ENCODE results near the gene KCNT1. TPM values are rescaled to one million over a fixed set of nuclear protein-coding genes. Genes with fewer than 3 reads are reported as not detected.

KCNT1 gene
- total RNA-seq, 1 experiment from 2014 or later: 0.68 TPM

DNA sequence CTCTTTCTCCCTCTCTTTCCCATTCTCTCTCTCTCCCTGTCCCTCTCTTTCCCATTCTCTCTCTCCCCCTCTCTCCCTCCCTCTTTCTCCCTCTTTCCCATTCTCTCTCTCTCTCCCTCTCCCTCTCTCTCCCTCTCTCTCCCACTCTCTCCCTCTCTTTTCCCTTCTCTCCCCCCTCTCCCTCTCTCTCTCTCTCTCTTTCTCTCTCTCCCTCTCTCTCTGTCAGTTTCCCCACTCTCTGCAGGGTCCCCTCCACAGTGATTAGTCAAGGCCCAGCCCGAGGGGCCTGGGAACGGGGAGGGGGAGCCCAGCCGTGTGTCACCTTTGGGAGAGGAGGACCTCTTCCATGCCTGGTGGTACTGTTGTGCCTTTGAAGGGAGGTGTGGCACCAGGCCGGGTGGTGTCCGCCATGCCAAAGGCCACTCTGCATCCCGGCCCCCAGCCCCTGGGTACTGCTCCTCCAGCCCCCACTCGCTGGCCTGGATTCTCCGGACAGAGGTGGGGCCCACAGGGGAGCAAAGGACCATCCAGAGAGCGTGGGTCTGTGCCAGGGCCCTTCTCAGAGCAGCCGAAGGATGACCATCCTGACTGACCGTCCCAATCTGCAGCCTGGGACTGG lies 25.4 kb downstream of the KCNT1 start:
- H3K36me3 Mint-ChIP-seq (ENCODE audit: insufficient read depth in 1 of 3, low read depth in 3 of 3): peaks cover 3 to 16% (median 12%) of the 10 kb centered on the region in 3 experiments
- no peaks in the 10 kb centered on the region for H3K23me2 ChIP-seq (ENCODE audit: insufficient read length, low read depth, low read length, poor library complexity, severe bottlenecking)
- no peak overlapping the region for H3K23ac ChIP-seq (ENCODE audit: insufficient read length, low read depth, low read length)
- no peak overlapping the region for H3K9ac ChIP-seq (ENCODE audit: extremely low read depth, insufficient read length, low read length)
- H4K91ac ChIP-seq (ENCODE audit: insufficient read length, low read depth, low read length): no peak overlapping the region
- H3K27ac Mint-ChIP-seq: no peak overlapping the region
- H3K18ac ChIP-seq (ENCODE audit: insufficient read length, low read depth, low read length): no peak overlapping the region
- no peak overlapping the region for H2BK12ac ChIP-seq (ENCODE audit: insufficient read length, low read depth, low read length)
- peaks cover 6% of the 10 kb centered on the region for H3K9me3 ChIP-seq (ENCODE audit: control insufficient read depth, low read depth, low read length)
- H3K4ac ChIP-seq (ENCODE audit: low read depth, low read length): no peak overlapping the region
- 0 out of 2 replicates have a peak, but pooled peaks cover 2% of the 10 kb centered on the region for H3K27me3 ChIP-seq (ENCODE audit: insufficient read depth, low read length)
- no peaks in the 10 kb centered on the region; the same call in 1 of the 2 replicates for H3K4me1 ChIP-seq (ENCODE audit: insufficient read depth, low read length)
- DNase-seq: no peak
- no peak overlapping the region for H2AFZ ChIP-seq (ENCODE audit: low read length)
- no peak overlapping the region for H2AK5ac ChIP-seq (ENCODE audit: insufficient read length, low read length)
- H2BK5ac ChIP-seq (ENCODE audit: insufficient read length, low read length): no peak overlapping the region
- no peak overlapping the region for H3K4me3 Mint-ChIP-seq
- H3K27ac ChIP-seq (ENCODE audit: insufficient read length, low read depth, low read length): no peak overlapping the region
- H4K20me1 ChIP-seq (ENCODE audit: control insufficient read depth, insufficient read depth, insufficient read length): no peaks in the 10 kb centered on the region
- H3K4me2 ChIP-seq (ENCODE audit: insufficient read depth, insufficient read length, low read length): no peak overlapping the region
- H3K27me3 Mint-ChIP-seq (ENCODE audit: low read depth): peaks cover 13% of the 10 kb centered on the region
- no peak overlapping the region for H2BK20ac ChIP-seq (ENCODE audit: low read depth, low read length, poor library complexity, severe bottlenecking)
- H3K9me3 Mint-ChIP-seq: peaks cover 14 to 16% of the 10 kb centered on the region in 2 experiments
- WGBS (ENCODE audit: extremely low coverage, insufficient read length, low lambda C conversion rate): no CpG with 5 or more reads among the region's 11 CpGs
- H2BK15ac ChIP-seq (ENCODE audit: low read depth, low read length): no peak overlapping the region
- H3K79me2 ChIP-seq (ENCODE audit: insufficient read depth, low read length): no peaks in the 10 kb centered on the region
- H2BK120ac ChIP-seq (ENCODE audit: low read depth, low read length, poor library complexity, severe bottlenecking): no peak overlapping the region
- no peak overlapping the region for H4K8ac ChIP-seq (replicated peaks; ENCODE audit: insufficient read length, low read depth, low read length)
- TF ChIP-seq, protein P1, sequence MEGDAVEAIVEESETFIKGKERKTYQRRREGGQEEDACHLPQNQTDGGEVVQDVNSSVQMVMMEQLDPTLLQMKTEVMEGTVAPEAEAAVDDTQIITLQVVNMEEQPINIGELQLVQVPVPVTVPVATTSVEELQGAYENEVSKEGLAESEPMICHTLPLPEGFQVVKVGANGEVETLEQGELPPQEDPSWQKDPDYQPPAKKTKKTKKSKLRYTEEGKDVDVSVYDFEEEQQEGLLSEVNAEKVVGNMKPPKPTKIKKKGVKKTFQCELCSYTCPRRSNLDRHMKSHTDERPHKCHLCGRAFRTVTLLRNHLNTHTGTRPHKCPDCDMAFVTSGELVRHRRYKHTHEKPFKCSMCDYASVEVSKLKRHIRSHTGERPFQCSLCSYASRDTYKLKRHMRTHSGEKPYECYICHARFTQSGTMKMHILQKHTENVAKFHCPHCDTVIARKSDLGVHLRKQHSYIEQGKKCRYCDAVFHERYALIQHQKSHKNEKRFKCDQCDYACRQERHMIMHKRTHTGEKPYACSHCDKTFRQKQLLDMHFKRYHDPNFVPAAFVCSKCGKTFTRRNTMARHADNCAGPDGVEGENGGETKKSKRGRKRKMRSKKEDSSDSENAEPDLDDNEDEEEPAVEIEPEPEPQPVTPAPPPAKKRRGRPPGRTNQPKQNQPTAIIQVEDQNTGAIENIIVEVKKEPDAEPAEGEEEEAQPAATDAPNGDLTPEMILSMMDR (conservative IDR thresholded peaks at IDR 0.05): no peak
- no peak overlapping the region for H3K56ac ChIP-seq (ENCODE audit: insufficient read length, low read depth, low read length)
- no peak overlapping the region for H3T11ph ChIP-seq (ENCODE audit: low read length)
- H3K14ac ChIP-seq (ENCODE audit: insufficient read depth, low read length): no peak overlapping the region
- H3K4me1 Mint-ChIP-seq: peaks cover 14 to 17% of the 10 kb centered on the region in 2 experiments
- no peaks in the 10 kb centered on the region for H3K79me1 ChIP-seq (ENCODE audit: insufficient read depth, low read depth, low read length, poor library complexity, severe bottlenecking)
- no peak overlapping the region for H4K5ac ChIP-seq (ENCODE audit: insufficient read length, low read depth, low read length)
